Urothelium cell line (cell line): ENCODE measurements around the gene HYAL4.
"Not testable (repeated sequence)": the region's sequence is repeated elsewhere in the genome, so short reads cannot be mapped to it uniquely, and the experiment has no call there.

ENCODE experiments used
- DNase-seq: peaks from one replicate; pipeline ENCODE4 v3.0.0; 2011; ENCODE audit warnings: low spot score, mixed read lengths
- FAIRE-seq: peaks from 2 replicates; lab custom pipeline; 2011; peaks lifted over from hg19 to GRCh38; lab: Jason Lieb, UNC

HYAL4 gene

DNA sequence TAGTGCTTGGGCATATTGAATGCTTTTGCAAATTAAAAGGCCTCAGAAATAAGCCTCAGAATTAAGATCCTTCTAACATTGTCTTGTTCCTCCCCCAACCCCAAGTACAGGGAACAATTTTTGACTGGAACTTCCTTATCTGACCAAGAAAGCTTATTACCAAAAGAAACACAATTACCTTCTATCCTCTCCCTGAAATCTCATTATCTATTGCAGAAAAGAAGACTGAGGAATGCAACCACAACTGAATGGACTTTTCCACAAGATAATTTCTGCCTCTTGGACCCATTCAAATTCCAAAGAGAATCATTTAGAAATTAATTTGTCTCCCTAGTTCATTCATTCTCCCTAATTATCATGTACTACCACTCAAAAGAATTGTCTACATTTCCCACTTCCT is 43.2 kb downstream of the HYAL4 start:
- FAIRE-seq (no peak), DNase-seq (no peak)

DNA sequence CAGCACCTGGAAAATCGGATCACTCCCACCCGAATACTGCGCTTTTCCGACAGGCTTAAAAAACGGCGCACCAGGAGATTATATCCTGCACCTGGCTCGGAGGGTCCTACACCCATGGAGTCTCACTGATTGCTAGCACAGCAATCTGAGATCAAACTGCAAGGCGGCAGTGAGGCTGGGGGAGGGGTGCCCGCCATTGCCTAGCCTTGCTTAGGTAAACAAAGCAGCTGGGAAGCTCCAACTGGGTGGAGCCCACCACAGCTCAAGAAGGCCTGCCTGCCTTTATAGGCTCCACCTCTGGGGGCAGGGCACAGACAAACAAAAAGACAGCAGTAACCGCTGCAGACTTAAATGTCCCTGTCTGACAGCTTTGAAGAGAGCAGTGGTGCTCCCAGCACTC is 49.8 kb downstream of the HYAL4 start:
- not testable (repeated sequence) for DNase-seq, FAIRE-seq

DNA sequence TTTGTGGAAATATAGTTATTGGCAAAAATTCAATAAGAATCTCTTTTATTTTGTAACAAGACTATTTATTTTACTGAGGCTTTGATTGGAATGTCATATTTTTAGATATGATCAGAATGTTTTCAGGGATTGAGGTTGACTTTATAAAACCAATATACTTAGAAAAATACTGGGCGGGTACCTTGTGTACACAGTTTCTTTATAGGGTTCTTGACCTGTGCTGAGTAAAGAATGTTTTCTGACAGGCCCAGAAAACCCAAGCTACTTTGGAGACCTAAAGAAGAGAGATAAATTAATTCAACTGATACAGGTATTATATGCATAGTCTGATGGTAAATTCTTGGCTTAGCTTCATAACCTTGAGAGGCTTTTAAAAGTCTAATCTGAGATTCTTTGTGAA is 56.1 kb downstream of the HYAL4 start:
- DNase-seq (no peak), FAIRE-seq (no peak)

DNA sequence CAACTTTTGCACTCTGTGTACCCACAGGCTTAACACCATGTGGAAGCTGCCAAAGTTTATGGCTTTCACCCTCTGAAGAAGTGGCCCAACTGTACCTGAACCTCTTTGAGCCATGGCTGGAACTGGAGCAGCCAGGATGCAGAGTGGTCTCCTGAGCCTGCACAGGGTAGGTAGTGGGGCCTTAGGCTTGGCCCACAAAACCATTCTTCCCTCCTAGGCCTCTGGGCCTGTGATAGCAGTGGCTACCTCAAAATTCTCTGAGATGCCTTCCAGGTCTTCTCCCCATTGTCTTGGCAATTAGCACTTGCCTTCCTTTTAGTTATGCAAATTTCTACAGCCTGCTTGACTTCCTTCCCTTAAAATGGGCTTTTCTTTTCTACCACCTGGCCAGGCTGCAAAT is 60.7 kb downstream of the HYAL4 start:
- DNase-seq: no peak
- FAIRE-seq: no peak

DNA sequence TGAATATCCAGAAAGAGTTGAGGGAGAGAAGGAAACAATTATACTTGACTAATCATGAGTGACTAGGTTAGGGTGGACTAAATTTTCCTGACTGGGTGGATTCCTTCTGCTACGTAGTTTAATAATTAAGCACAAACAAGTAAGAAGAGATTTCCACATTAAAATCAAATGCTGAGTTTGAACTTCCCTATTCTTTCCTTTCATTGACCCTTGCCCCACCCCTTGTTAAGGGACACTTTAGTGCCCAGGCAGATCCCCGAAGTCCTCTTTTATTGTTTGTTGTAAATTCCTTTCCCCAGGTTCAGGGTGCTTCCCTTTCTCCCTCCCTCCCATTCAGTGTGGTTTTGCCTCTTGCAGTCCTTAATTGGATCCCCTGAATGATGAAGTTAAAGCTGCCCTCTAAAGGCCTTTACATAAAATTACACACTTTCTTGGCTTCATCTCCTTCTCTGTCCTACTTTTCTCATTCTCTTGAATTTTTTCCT is 71.3 kb downstream of the HYAL4 start:
- FAIRE-seq (no peak), DNase-seq (peak; percentile 8)

DNA sequence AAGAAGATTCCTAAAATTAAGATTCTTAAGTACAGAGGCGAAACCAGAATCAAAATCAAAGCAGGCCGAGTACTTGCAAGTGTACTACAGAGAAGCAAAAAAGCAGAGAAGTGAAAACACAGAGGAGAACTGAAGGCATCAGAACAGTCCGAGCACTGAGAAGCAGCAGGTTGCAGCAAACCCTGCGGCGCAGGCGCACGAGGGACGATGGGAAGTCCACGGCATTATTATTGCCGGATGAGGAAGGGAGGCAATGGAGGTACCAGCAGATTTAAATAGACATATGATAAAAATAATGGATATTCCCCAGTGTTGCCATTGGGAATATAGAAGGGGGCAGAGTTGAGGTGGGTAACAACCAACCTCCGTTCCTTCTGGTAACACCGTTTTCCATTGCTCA is 72.9 kb downstream of the HYAL4 start:
- no peak for FAIRE-seq
- no peak for DNase-seq

DNA sequence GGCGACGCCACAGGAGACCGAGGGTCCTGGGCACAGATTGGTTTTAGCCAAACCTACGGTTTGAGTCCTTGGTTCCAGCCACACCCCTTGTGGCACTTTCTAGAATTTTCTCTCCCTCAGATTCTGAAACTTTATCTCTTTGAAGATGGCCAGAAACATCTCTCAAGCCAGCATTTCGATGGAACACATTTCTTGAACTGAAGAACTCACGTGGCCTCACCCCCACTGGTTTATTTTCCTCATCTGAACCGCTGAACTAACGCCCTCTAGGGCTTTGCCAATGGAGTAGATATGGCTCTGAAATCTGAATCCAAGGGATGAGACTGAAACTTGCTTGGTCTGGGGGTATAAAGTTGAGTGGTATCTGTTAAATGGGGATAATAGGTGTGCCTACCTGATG is 73.3 kb downstream of the HYAL4 start:
- FAIRE-seq (no peak), DNase-seq (no peak)

DNA sequence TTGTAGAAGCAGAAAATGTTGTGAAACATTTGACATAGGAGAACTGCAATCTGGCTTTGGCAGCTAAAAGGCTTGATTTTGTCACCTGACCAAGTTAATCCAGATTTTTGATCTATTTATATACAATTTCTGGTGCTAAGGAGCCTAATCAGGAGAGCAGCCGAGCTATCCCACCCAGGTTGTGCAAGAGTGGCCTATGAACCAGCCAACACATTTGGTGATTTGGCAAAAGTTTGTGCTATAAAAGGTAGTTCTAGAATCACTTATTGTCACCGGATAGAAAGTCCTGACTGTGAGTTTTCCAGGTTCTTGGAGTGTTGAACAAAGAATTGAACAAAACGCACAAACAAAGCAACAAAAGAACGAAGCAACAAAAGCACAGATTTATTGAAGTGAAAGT is 78.6 kb downstream of the HYAL4 start:
- no peak for DNase-seq
- FAIRE-seq: no peak

DNA sequence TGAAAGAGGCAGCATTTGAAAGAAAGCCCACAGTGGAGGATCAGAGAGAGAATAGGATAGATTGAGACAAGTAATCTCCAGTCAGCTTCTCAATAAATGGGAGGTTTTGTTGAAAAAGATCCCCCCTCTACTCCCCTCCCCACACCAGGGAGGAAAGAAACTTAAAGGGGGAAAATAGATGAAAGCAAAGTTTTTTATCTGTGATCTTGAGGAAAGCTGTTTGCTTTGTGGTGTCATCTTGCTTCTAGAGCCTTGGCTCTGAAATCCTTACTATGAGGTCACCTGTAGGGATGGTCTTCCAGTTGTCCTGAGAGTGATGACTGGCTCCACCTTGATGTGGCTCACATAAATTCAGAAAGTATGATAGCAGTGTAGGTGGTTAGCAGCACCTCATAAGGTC is 80.0 kb downstream of the HYAL4 start, which contains the start of gene SPAM1:
TSS of gene SPAM1 (plus strand) at position 301 of the 400 bp plus-strand sequence. CDS start 28,330 bp downstream, outside the sequence.
- FAIRE-seq: no peak
- no peak for DNase-seq
